GM06990 (cell line): ENCODE results near the gene ZFP62.

ENCODE experiments used
- DNase-seq: peaks from one replicate; pipeline ENCODE4 v3.0.0-alpha.2; 2011; ENCODE audit not compliant: insufficient read length; ENCODE audit errors: extremely low read depth
- H3K27me3 ChIP-seq: replicated peaks from 2 replicates; pipeline ENCODE4 v1.6.0; 2011; ENCODE audit warnings: low read length; ENCODE audit not compliant: control insufficient read depth, insufficient read depth
- H3K36me3 ChIP-seq: 2 replicates; pipeline ENCODE4 v1.5.1; 2011; ENCODE audit warnings: low read length; ENCODE audit not compliant: control insufficient read depth, insufficient read depth
- H3K4me3 ChIP-seq: replicated peaks from 2 replicates; pipeline ENCODE4 v1.5.1; 2011; ENCODE audit warnings: low read depth, mild to moderate bottlenecking, control low read depth, low read length
- TF ChIP-seq, protein P1 (sequence below): IDR thresholded peaks from 2 replicates; pipeline ENCODE4 v1.5.1; 2011; ENCODE audit warnings: low read length, control low read depth, mild to moderate bottlenecking, inconsistent platforms; ENCODE audit not compliant: insufficient read depth, poor library complexity, severe bottlenecking

ZFP62 gene

DNA sequence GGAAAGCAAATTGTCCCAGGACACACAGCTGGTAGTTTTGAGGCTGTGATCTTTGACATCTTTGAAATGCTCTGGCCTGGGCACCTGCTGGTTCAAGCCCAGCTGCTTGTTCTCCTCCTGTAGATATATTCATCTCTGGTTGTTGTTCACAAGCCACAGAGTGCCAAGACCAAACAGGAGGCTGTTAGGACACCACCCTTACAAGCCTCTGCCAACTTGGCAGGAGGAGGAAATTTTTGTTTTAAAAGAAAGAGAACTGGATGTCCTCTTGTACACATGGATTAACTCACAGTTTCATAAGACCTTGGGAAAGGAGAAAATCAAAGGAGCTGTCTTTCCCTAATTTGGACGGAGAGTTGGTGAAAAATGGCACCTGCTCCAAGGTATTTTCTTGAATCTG, 8.5 kb upstream of the ZFP62 start:
- no peak for DNase-seq
- Histone ChIP-seq H3K4me3 (no peak overlapping the region), H3K27me3 (no peaks in the 10 kb centered on the region), H3K36me3 (no peaks in the 10 kb centered on the region)
- TF ChIP-seq, protein P1, sequence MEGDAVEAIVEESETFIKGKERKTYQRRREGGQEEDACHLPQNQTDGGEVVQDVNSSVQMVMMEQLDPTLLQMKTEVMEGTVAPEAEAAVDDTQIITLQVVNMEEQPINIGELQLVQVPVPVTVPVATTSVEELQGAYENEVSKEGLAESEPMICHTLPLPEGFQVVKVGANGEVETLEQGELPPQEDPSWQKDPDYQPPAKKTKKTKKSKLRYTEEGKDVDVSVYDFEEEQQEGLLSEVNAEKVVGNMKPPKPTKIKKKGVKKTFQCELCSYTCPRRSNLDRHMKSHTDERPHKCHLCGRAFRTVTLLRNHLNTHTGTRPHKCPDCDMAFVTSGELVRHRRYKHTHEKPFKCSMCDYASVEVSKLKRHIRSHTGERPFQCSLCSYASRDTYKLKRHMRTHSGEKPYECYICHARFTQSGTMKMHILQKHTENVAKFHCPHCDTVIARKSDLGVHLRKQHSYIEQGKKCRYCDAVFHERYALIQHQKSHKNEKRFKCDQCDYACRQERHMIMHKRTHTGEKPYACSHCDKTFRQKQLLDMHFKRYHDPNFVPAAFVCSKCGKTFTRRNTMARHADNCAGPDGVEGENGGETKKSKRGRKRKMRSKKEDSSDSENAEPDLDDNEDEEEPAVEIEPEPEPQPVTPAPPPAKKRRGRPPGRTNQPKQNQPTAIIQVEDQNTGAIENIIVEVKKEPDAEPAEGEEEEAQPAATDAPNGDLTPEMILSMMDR, result no peak

DNA sequence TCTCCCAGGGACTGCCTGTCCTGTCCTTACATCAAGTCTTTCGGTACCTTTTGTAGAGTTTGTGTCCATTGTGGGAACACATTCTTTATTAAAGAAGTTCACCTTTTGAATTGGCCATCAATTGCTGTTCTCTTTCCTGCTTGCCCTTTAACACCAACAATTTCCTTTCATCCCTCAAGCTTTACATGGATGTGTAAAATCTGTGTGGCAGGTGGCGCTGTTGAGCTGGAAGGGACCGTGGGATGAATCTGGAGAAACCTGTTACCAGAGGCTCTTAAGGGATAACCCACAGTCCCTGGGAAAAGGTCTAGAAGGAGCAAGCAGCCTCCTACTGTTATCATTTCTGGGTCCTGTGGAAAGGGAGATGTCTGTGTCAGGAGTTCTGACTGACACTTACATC, 7.9 kb upstream of the ZFP62 start:
- no peak overlapping the region for H3K4me3 ChIP-seq
- no peaks in the 10 kb centered on the region for H3K36me3 ChIP-seq
- TF ChIP-seq, protein P1, result peak; percentile 85
- no peaks in the 10 kb centered on the region for H3K27me3 ChIP-seq
- DNase-seq, result no peak

DNA sequence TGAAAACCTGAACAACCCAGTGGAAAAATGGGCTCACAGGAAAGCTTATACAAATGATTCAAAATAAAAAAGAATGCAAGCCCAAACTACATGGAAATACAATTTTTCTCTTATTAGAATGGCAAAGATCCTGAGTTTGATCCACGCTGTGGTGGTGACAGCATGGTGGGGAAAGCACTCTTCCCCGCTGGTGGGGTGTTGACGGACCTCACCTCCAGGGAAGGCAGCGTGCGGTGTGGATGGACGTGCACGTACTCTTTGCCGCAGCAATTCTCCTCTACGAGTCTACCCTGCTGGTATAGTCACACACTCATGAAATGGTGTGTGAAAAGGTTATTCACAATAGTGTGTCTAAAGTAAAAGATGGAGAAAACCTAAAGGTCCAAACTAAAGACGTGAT, 5.9 kb upstream of the ZFP62 start:
- DNase-seq, result no peak
- H3K36me3 ChIP-seq, result no peaks in the 10 kb centered on the region
- H3K27me3 ChIP-seq, result no peaks in the 10 kb centered on the region
- no peak overlapping the region for H3K4me3 ChIP-seq
- TF ChIP-seq, protein P1, result no peak

DNA sequence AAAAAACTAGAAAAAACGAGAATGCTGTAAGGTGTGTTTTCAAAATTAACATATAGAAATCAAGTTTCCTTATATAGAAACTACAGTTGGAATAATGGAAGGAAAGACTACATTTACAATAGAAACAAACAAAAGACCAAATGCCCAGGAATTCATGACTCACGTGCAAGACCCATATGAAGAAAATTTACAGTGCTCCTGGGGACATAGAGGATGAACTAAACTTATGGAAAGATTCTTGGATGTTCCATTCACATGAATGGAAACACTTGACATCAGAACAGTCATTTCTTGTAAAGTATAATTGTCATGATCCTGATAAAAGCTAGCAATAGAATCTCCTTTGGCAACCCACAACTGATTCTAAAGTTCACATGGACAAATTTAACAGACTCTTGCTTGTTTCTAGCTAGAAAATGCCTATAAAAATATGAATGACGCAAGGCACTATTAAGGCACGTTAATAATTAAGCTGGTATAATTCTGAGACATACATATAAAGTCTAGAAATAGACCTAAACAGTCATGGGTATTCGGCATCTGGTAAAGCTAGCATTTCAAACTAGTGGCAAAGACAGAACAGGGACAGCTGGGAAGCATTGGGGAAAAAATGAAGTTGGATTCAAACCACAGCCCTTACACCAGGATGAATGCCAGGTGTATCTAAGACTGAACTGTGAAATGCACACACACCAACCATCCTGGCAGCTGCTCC, 5.1 kb upstream of the ZFP62 start:
- DNase-seq, result no peak
- Histone ChIP-seq H3K4me3 (no peak overlapping the region), H3K27me3 (no peaks in the 10 kb centered on the region), H3K36me3 (no peaks in the 10 kb centered on the region)
- TF ChIP-seq, protein P1, result no peak

DNA sequence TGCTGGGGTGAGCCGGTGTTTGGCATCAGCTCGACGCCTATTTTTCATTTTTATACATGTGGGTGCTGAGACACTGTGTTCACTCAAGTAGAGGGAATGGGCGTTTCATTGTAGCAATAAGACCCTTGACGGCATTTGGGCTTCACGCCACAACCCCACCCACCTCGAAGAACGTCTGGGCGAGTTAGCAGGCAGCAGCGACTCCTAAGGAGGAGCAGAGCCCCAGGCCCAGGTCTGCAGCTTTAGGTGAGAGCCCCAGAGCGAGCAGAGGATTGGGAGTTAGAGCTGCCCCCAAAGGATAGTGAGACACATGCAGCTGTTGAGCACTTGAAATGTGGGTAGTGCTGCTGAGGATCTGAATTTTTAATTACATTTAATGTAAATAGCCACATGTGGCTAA, 1.6 kb upstream of the ZFP62 start:
- Histone ChIP-seq H3K36me3 (no peaks in the 10 kb centered on the region), H3K4me3 (no peak overlapping the region), H3K27me3 (no peaks in the 10 kb centered on the region)
- TF ChIP-seq, protein P1, result no peak
- DNase-seq, result no peak
